ENCODE data around the gene CDH4. TPM values are rescaled to one million over a fixed set of nuclear protein-coding genes. Genes with fewer than 3 reads are reported as not detected.

The CDH4 gene
- total RNA-seq, 1 donor from 2014 or later = not detected

DNA sequence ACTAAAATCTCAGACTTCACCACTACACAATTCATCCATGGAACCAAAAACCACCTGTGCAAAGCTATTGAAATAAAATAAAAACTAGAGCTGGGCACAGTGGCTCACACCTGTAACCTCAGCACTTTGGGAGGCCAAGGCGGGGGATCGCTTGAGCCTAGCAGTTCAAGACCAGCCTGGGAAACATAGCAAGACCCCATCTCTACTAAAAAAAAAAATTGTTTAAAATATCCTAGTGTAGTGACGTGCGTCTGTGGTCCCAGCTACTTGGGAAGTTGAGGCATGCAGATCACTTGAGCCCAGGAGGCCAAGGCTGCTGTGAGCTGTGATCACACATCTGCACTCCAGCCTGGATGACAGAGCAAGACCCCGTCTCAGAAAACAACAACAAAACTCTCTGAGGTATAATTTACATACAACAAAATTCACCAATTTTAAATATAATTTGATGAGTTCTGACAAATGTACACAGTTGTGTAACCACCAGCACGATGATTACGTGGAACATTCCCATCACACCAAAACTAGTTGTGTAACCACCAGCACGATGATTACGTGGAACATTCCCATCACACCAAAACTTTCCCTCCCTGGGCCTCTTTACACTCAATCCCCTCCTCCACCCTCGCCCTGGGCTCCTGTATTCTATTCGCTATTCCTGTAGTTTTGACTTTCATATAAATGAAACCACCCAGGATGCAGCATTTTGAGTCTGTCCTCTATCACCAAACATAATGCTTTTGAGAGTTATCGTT lies 706.1 kb downstream of the CDH4 start:
- Histone ChIP-seq H3K27ac (no peak overlapping the region), H3K27me3 (no peaks in the 10 kb centered on the region), H3K36me3 (no peaks in the 10 kb centered on the region), H3K9me3 (no peaks in the 10 kb centered on the region), H3K4me3 (no peak overlapping the region), H3K4me1 (no peaks in the 10 kb centered on the region)
- TF ChIP-seq, protein P1, sequence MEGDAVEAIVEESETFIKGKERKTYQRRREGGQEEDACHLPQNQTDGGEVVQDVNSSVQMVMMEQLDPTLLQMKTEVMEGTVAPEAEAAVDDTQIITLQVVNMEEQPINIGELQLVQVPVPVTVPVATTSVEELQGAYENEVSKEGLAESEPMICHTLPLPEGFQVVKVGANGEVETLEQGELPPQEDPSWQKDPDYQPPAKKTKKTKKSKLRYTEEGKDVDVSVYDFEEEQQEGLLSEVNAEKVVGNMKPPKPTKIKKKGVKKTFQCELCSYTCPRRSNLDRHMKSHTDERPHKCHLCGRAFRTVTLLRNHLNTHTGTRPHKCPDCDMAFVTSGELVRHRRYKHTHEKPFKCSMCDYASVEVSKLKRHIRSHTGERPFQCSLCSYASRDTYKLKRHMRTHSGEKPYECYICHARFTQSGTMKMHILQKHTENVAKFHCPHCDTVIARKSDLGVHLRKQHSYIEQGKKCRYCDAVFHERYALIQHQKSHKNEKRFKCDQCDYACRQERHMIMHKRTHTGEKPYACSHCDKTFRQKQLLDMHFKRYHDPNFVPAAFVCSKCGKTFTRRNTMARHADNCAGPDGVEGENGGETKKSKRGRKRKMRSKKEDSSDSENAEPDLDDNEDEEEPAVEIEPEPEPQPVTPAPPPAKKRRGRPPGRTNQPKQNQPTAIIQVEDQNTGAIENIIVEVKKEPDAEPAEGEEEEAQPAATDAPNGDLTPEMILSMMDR (IDR thresholded peaks at IDR 0.05) = no peak
- intact Hi-C loops (cut with DNase I) = no loop called here
- no peak for DNase-seq (ENCODE audit: low spot score in 2 of 2)

DNA sequence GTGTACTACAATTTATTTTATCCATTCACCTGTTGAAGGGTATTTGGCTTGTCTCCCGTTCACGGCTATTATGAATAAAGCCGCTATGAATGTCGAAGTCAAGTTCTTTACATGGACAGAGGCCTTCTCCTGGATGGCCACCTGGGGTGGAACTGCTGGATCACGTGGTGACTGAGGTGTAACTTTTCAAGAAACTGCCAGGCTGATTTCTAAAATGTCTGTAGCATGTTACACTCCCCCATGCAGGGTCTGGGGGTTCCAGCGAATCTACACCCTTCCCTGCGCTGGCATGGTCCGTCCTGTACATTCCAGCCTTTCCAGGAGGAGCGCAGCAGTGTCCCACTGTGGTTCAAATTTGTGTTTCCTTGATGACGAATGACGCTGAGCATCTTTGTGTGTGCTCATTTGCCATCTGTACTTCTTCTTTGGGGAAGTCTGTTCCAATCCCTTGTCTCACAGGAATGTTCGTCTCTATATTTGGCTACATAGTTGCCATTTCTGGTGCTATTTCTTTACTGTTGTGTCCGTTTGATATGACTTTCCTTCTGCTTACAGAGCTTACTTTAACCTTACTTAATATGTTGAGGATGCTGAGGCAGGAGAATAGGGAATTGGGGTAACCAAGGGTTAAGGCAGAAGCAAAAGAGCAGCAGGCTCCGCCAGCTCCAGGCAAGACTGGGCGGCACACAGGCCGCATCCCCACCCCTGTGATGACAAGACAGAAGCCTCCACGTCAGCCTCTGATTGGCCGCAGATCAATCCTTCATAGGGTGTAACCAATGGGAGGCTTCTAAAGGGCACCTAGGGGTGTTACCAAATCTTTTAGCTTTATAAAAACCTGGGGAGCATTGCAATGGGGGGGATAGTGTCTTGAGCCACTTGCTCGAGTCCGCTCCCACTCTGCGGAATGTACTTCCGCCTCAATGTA lies 707.0 kb downstream of the CDH4 start:
- intact Hi-C loops (cut with DNase I) = no loop called here
- Histone ChIP-seq H3K4me1 (no peaks in the 10 kb centered on the region), H3K9me3 (no peaks in the 10 kb centered on the region), H3K27me3 (no peaks in the 10 kb centered on the region), H3K36me3 (no peaks in the 10 kb centered on the region), H3K27ac (no peak overlapping the region), H3K4me3 (no peak overlapping the region)
- TF ChIP-seq, protein P1 (IDR thresholded peaks at IDR 0.05) = no peak
- no peak for DNase-seq (ENCODE audit: low spot score in 2 of 2)

DNA sequence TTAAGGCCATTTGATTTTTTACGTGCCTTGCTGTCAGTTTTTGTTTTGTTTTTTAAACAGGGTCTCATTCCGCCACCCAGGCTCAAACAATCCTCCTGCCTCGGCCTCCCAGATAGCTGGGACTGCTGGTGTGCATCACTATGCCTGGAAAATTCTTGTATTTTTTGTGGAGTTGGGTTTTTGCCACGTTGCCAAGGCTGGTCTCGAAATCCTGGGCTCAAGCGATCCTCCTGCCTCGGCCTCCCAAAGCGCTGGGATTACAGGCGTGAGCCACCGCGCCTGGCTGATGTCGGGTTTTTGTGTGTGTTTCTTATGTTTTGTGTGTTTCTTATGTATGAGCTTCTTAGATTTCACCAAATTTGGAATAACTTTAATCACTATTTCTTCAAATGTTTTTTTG lies 708.8 kb downstream of the CDH4 start:
- TF ChIP-seq, protein P1 (IDR thresholded peaks at IDR 0.05) = no peak
- no peak overlapping the region for H3K4me3 ChIP-seq
- no peak for DNase-seq (ENCODE audit: low spot score in 2 of 2)
- no peaks in the 10 kb centered on the region for H3K4me1 ChIP-seq
- no peaks in the 10 kb centered on the region for H3K27me3 ChIP-seq
- H3K9me3 ChIP-seq = no peaks in the 10 kb centered on the region
- H3K36me3 ChIP-seq = no peaks in the 10 kb centered on the region
- intact Hi-C loops (cut with DNase I) = no loop called here
- H3K27ac ChIP-seq = no peak overlapping the region

DNA sequence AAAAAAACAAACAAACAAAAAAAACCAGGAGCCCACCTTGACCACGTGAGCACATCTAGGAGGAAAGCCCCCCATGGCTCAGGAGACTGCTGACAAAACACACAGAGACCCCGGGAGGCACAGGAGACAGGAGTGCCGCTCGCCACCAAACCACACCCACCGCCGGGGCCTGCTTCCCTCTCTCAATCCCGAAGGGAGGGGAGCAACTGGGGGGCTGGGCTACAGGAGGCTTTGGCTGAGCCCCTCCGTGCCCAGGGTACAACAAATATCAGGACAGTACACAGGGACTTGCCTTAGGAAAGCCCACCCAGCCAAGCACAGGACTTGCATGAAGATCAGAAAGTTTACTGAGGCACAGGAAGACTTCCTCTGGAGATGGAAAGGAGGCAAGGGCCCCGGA lies 711.1 kb downstream of the CDH4 start:
- H3K27me3 ChIP-seq = no peaks in the 10 kb centered on the region
- no peak overlapping the region for H3K27ac ChIP-seq
- H3K4me1 ChIP-seq = no peaks in the 10 kb centered on the region
- H3K36me3 ChIP-seq = no peaks in the 10 kb centered on the region
- no peaks in the 10 kb centered on the region for H3K9me3 ChIP-seq
- TF ChIP-seq, protein P1 (IDR thresholded peaks at IDR 0.05) = no peak
- intact Hi-C loops (cut with DNase I) = no loop called here
- DNase-seq (ENCODE audit: low spot score in 2 of 2) = no peak
- H3K4me3 ChIP-seq = no peak overlapping the region

DNA sequence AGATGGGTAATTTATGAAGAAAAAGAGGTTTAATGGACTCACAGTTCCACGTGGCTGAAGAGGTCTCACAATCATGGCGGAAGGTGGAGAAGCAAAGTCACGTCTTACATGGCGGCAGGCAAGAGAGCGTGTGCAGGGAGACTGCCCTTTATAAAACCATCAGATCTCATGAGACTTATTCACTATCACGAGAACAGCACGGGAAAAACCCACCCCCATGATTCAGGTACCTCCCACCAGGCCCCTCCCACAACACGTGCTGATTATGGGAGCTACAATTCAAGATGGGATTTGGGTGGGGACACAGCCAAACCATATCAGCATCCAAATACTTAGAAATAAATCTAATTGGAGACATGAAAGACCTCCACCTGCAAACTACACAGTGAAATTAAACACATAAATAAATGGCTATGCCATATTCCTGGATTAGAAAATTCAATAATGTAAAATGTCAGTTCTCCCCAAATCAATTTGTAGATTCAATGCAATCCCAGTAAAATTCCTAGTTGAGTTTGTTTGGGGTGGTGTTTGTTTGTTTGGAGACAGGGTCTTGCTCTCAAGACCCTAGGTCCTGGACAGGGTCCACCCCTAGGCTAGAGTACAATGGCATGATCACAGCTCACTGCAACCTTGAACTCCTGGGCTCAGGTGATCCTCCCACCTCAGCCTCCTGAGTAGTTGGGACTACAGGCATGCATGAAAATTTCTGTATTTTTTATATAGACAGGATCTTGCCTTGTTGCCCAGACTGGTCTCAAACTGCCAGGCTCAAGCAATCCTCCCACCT lies 712.0 kb downstream of the CDH4 start:
- H3K4me3 ChIP-seq = no peak overlapping the region
- H3K4me1 ChIP-seq = no peaks in the 10 kb centered on the region
- no peaks in the 10 kb centered on the region for H3K27me3 ChIP-seq
- TF ChIP-seq, protein P1 (IDR thresholded peaks at IDR 0.05) = no peak
- intact Hi-C loops (cut with DNase I) = no loop called here
- no peaks in the 10 kb centered on the region for H3K36me3 ChIP-seq
- H3K9me3 ChIP-seq = no peaks in the 10 kb centered on the region
- no peak overlapping the region for H3K27ac ChIP-seq
- no peak for DNase-seq (ENCODE audit: low spot score in 2 of 2)
